Measurements from ENCODE around the gene ALG14. TPM values are rescaled to one million over a fixed set of nuclear protein-coding genes. Genes with fewer than 3 reads are reported as not detected.

The ALG14 gene
- total RNA-seq, 1 experiment from 2014 or later, result 5.7 TPM

- H3K9me3 ChIP-seq (ENCODE audit: control insufficient read depth in 1 of 2, insufficient read depth in 1 of 2, low read depth in 1 of 2, low read length in 2 of 2), result no peaks in the 10 kb centered on the region
- no peak overlapping the region for H3K9ac ChIP-seq (ENCODE audit: low read length)
- no TSS peak for BruUV-seq (replicated peaks)
- no peaks in the 10 kb centered on the region for H3K79me2 ChIP-seq (ENCODE audit: insufficient read depth, low read length)
- no peak overlapping the region for H2AFZ ChIP-seq (ENCODE audit: low read depth, low read length, poor library complexity, severe bottlenecking)
- intact Hi-C loops (cut with micrococcal nuclease), result no loop called here
- H3K4me1 ChIP-seq (ENCODE audit: control insufficient read depth in 1 of 2, insufficient read depth in 2 of 2, low read length in 2 of 2), result peaks cover 7 to 10% of the 10 kb centered on the region in 2 experiments; a peak in 3 of 4 replicates
- POLR2A ChIA-PET, result no interaction called here
- RAD21 ChIA-PET (ENCODE audit: low non-redundant PET in 1 of 2, low total read pairs in 2 of 2, uncharacterized antibody in 2 of 2, unreplicated experiment in 2 of 2), result no interaction called here
- ATAC-seq (no peak), DNase-seq (ENCODE audit: low read depth, low spot score) (no peak)
- H3K27me3 ChIP-seq (ENCODE audit: insufficient read depth, low read length), result no peaks in the 10 kb centered on the region
- CTCF ChIA-PET, result no interaction called here
- no peaks in the 10 kb centered on the region for H3K36me3 ChIP-seq (ENCODE audit: control insufficient read depth in 1 of 2, insufficient read depth in 2 of 2, low read length in 2 of 2)
- no peak overlapping the region for H3K4me2 ChIP-seq (ENCODE audit: low read length)
- TF ChIP-seq EGR1 (IDR thresholded peaks at IDR 0.05; ENCODE audit: low read depth), result no peak
- no peak for TF ChIP-seq SRF (IDR thresholded peaks at IDR 0.05; ENCODE audit: low read depth)
- TF ChIP-seq TCF7L2 (IDR thresholded peaks at IDR 0.05; ENCODE audit: borderline replicate concordance, extremely low read depth, insufficient read depth, insufficient read length), result no peak
- no peak overlapping the region for H3K4me3 ChIP-seq (replicated peaks in 1 of 2; ENCODE audit: low read depth in 1 of 2, low read length in 2 of 2)
- H3K27ac ChIP-seq (ENCODE audit: low read depth, low read length), result no peak overlapping the region
- no peaks in the 10 kb centered on the region for H4K20me1 ChIP-seq (ENCODE audit: insufficient read depth)
- no peaks in the 10 kb centered on the region for H3K9me2 ChIP-seq (ENCODE audit: insufficient read depth)
Observed at GRCh38 chr1:95017775-95018174, 55.0 kb downstream of the ALG14 start.

- intact Hi-C loops (cut with micrococcal nuclease), result no loop called here
- CTCF ChIA-PET, result interaction anchor here (1.3 kb wide), 1 partner anchor 26 kb away, joined by 5 read pairs; no protein-coding TSS in a partner anchor
- no peak overlapping the region for H2AFZ ChIP-seq (ENCODE audit: low read depth, low read length, poor library complexity, severe bottlenecking)
- no peaks in the 10 kb centered on the region for H3K36me3 ChIP-seq (ENCODE audit: control insufficient read depth in 1 of 2, insufficient read depth in 2 of 2, low read length in 2 of 2)
- no peak overlapping the region for H3K9ac ChIP-seq (ENCODE audit: low read length)
- DNase-seq (ENCODE audit: low read depth, low spot score) (no peak), ATAC-seq (no peak)
- H3K27me3 ChIP-seq (ENCODE audit: insufficient read depth, low read length), result no peaks in the 10 kb centered on the region
- TF ChIP-seq JUND (IDR thresholded peaks at IDR 0.05) (no peak), MAX (IDR thresholded peaks at IDR 0.05) (no peak), ELF1 (IDR thresholded peaks at IDR 0.05; ENCODE audit: borderline replicate concordance, low read depth) (no peak), CEBPB (IDR thresholded peaks at IDR 0.05; ENCODE audit: low read depth) (no peak), ZFX (IDR thresholded peaks at IDR 0.05) (no peak)
- H3K79me2 ChIP-seq (ENCODE audit: insufficient read depth, low read length), result no peaks in the 10 kb centered on the region
- no TSS peak for BruUV-seq (replicated peaks)
- H3K27ac ChIP-seq (ENCODE audit: low read depth, low read length), result no peak overlapping the region
- no peak overlapping the region for H3K4me3 ChIP-seq (replicated peaks in 1 of 2; ENCODE audit: low read depth in 1 of 2, low read length in 2 of 2)
- POLR2A ChIA-PET, result no interaction called here
- no peaks in the 10 kb centered on the region for H4K20me1 ChIP-seq (ENCODE audit: insufficient read depth)
- H3K4me2 ChIP-seq (ENCODE audit: low read length), result no peak overlapping the region
- H3K9me2 ChIP-seq (ENCODE audit: insufficient read depth), result no peaks in the 10 kb centered on the region
- RAD21 ChIA-PET (ENCODE audit: low non-redundant PET in 1 of 2, low total read pairs in 2 of 2, uncharacterized antibody in 2 of 2, unreplicated experiment in 2 of 2), result no interaction called here
- no peaks in the 10 kb centered on the region for H3K9me3 ChIP-seq (ENCODE audit: control insufficient read depth in 1 of 2, insufficient read depth in 1 of 2, low read depth in 1 of 2, low read length in 2 of 2)
- H3K4me1 ChIP-seq (ENCODE audit: control insufficient read depth in 1 of 2, insufficient read depth in 2 of 2, low read length in 2 of 2), result peaks cover 7 to 10% of the 10 kb centered on the region in 2 experiments; a peak in 3 of 4 replicates
Observed at GRCh38 chr1:95015076-95015475, 57.7 kb downstream of the ALG14 start.

Data from HCT116 (cell line).